Suprapubic skin (tissue), 4 donors: ENCODE results near the gene LILRB1. TPM values are rescaled to one million over a fixed set of nuclear protein-coding genes. Genes with fewer than 3 reads are reported as not detected.
"Not testable (repeated sequence)": the region's sequence is repeated elsewhere in the genome, so short reads cannot be mapped to it uniquely, and the experiment has no call there.

Experiments used
- DNase-seq, 2 donors: peaks; one replicate each; pipeline ENCODE4 v3.0.0-alpha.2; 2019; ENCODE audit warnings: low spot score in 2 of 2
- H3K27ac ChIP-seq: fragments of 200-600 bp; sonication (generic); one replicate; pipeline ENCODE4 v1.5.1; 2019
- H3K27me3 ChIP-seq: fragments of 200-600 bp; sonication (generic); one replicate; pipeline ENCODE4 v1.5.1; 2019
- H3K36me3 ChIP-seq: fragments of 200-600 bp; sonication (generic); one replicate; pipeline ENCODE4 v1.5.1; 2019
- H3K4me1 ChIP-seq: fragments of 200-600 bp; sonication (generic); one replicate; pipeline ENCODE4 v1.5.1; 2019
- H3K4me3 ChIP-seq: fragments of 200-600 bp; sonication (generic); one replicate; pipeline ENCODE4 v1.5.1; 2019; ENCODE audit warnings: mild to moderate bottlenecking
- H3K9me3 ChIP-seq: fragments of 200-600 bp; sonication (generic); one replicate; pipeline ENCODE4 v1.5.1; 2019
- EP300 ChIP-seq: sonication (generic); formaldehyde crosslinking; IDR thresholded peaks from one replicate; pipeline ENCODE4 v1.6.1; 2017; ENCODE audit warnings: antibody characterized with exemption
- POLR2A ChIP-seq, 2 donors: fragments of 450-650 bp; IDR thresholded peaks; one replicate each; pipeline ENCODE4 v1.6.1; 2017; ENCODE audit warnings: antibody characterized with exemption in 2 of 2, mild to moderate bottlenecking in 2 of 2, moderate library complexity in 2 of 2
- POLR2AphosphoS5 ChIP-seq, 3 donors: sonication (generic); formaldehyde crosslinking; IDR thresholded peaks; one replicate each; pipeline ENCODE4 v1.6.1; 2017; ENCODE audit warnings: antibody characterized with exemption in 3 of 3
- WGBS: methylation state at CpG from one replicate; pipeline ENCODE4 v1.1.5; 2018; 5-methylcytosine and 5-hydroxymethylcytosine counted together
- total RNA-seq, 4 donors: library from RNA; depleted of rRNA; stranded (reverse); fragments of >200 nt; gene quantifications; one replicate each; pipeline ENCODE4 v1.1.0, GENCODE V29; 2016
- TF ChIP-seq, protein P1 (sequence below), 2 donors: fragments of 200-600 bp in 1 of 2; fragments of 450-650 bp in 1 of 2; sonication (generic) in 1 of 2; IDR thresholded peaks; one replicate each; pipeline ENCODE4 v1.5.1; 2016 to 2019; ENCODE audit warnings: antibody characterized with exemption in 2 of 2, mild to moderate bottlenecking in 1 of 2, moderate library complexity in 1 of 2

LILRB1 gene
- total RNA-seq, 4 donors from 2014 or later, result not detected

DNA sequence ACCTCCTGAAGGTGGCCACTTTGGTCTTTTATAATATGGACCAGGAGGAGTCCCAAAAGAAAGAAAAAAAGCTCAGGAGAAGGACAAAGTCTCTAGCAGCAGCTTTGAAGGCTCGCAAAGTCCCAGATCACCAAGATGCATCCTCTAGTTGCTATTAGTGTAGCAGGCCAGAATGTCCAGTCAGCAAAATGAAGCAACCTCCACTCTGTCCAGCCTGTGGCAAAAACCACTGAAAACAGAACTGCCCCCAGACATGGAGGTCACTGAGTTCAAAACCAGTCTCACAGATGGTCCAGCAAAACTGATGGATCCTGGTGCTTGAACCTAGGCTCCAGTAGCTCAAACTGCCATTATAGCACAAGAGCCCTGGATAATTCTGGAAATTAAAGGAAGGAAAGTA is 42.9 kb downstream of the LILRB1 start:
- no peaks in the 10 kb centered on the region for H3K36me3 ChIP-seq
- peaks cover 18% of the 10 kb centered on the region for H3K27me3 ChIP-seq
- no peak for DNase-seq
- no peak overlapping the region for H3K4me3 ChIP-seq
- TF ChIP-seq POLR2AphosphoS5 (IDR thresholded peaks at IDR 0.05) (no peak), POLR2A (IDR thresholded peaks at IDR 0.05) (no peak), EP300 (no peak)
- TF ChIP-seq, protein P1, sequence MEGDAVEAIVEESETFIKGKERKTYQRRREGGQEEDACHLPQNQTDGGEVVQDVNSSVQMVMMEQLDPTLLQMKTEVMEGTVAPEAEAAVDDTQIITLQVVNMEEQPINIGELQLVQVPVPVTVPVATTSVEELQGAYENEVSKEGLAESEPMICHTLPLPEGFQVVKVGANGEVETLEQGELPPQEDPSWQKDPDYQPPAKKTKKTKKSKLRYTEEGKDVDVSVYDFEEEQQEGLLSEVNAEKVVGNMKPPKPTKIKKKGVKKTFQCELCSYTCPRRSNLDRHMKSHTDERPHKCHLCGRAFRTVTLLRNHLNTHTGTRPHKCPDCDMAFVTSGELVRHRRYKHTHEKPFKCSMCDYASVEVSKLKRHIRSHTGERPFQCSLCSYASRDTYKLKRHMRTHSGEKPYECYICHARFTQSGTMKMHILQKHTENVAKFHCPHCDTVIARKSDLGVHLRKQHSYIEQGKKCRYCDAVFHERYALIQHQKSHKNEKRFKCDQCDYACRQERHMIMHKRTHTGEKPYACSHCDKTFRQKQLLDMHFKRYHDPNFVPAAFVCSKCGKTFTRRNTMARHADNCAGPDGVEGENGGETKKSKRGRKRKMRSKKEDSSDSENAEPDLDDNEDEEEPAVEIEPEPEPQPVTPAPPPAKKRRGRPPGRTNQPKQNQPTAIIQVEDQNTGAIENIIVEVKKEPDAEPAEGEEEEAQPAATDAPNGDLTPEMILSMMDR (IDR thresholded peaks at IDR 0.05), result no peak
- no peak overlapping the region for H3K27ac ChIP-seq
- H3K4me1 ChIP-seq, result no peaks in the 10 kb centered on the region
- H3K9me3 ChIP-seq, result no peaks in the 10 kb centered on the region
- 89% methylated on average over 1 of the region's 1 CpG for WGBS

DNA sequence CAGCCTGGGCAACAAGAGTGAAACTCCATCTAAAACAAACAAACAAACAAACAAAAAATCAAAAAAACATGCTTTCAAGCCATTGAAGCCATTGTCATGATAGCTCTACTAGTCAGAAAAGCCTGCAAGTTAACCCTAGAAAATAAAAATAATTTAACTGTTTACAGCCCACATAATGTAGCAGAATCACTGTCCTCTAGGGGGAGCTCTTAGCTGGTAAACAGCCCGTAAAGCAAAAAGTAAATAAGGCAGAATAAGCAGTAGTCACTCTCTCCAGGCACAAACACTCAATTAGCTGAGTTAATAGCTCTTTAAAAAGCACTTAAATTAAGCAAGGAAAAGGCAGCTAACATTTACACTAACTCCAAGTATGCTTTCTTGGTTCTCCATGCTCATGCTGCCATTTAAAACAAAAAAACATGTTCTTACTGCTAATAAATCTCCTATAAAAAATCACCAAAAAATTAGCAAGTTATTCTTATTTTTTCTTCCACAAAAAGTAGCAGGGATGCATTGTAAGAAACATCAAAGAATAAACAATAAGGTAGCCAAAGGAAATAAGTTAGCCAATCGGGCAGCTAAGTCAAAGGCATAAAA is 43.8 kb downstream of the LILRB1 start:
- Histone ChIP-seq H3K9me3 (no peaks in the 10 kb centered on the region), H3K4me3 (no peak overlapping the region), H3K36me3 (no peaks in the 10 kb centered on the region), H3K27ac (no peak overlapping the region), H3K27me3 (peaks cover 21% of the 10 kb centered on the region), H3K4me1 (no peaks in the 10 kb centered on the region)
- no peak for TF ChIP-seq POLR2AphosphoS5 (IDR thresholded peaks at IDR 0.05)
- TF ChIP-seq, protein P1 (IDR thresholded peaks at IDR 0.05), result peak in 1 of 2 donors; percentile 44
- DNase-seq, result no peak
- WGBS, result 49% methylated on average over 2 of the region's 2 CpGs

- not testable (repeated sequence) for H3K4me3 ChIP-seq, H3K4me1 ChIP-seq, H3K36me3 ChIP-seq, H3K9me3 ChIP-seq, DNase-seq, H3K27ac ChIP-seq
- 27% methylated on average over 10 of the region's 10 CpGs for WGBS
- H3K27me3 ChIP-seq, result peaks cover 14% of the 10 kb centered on the region
- TF ChIP-seq, protein P1 (IDR thresholded peaks at IDR 0.05), result peak; percentile 35 to 59
These were observed 46.0 kb downstream of the LILRB1 start for GRCh38 chr19:54676210-54676834.

GRCh38 chr19:54677217-54677616 is 46.9 kb downstream of the LILRB1 start:
- TF ChIP-seq, protein P1 (IDR thresholded peaks at IDR 0.05), result no peak
- TF ChIP-seq EP300 (no peak), POLR2A (IDR thresholded peaks at IDR 0.05) (no peak), POLR2AphosphoS5 (IDR thresholded peaks at IDR 0.05) (no peak)
- H3K27me3 ChIP-seq, result peaks cover 5% of the 10 kb centered on the region
- no peak for DNase-seq
- no peaks in the 10 kb centered on the region for H3K4me1 ChIP-seq
- 50% methylated on average over 4 of the region's 4 CpGs for WGBS
- no peak overlapping the region for H3K4me3 ChIP-seq
- no peak overlapping the region for H3K27ac ChIP-seq
- H3K36me3 ChIP-seq, result no peaks in the 10 kb centered on the region
- no peaks in the 10 kb centered on the region for H3K9me3 ChIP-seq

- not testable (repeated sequence) for H3K4me3 ChIP-seq, H3K27me3 ChIP-seq, DNase-seq, H3K9me3 ChIP-seq, H3K4me1 ChIP-seq, H3K27ac ChIP-seq, H3K36me3 ChIP-seq
- WGBS, result 80% methylated on average over 12 of the region's 12 CpGs
These were observed 51.3 kb downstream of the LILRB1 start for GRCh38 chr19:54681596-54681995.
